Gastrocnemius medialis (tissue), 4 donors: ENCODE results near the gene PROSER2. TPM values are rescaled to one million over a fixed set of nuclear protein-coding genes. Genes with fewer than 3 reads are reported as not detected.

Experiments
- ATAC-seq, 2 donors: fragments of 150-250 bp; one replicate each; pipeline ENCODE4 v1.9.1; 2016
- DNase-seq, 2 donors: peaks; one replicate each; pipeline ENCODE4 v3.0.0-alpha.2; 2019
- H3K27ac ChIP-seq, 4 donors: fragments of 200-600 bp; sonication (generic); 1 replicate in 1 of 4; 2 replicates in 3 of 4; pipeline ENCODE4 v1.5.1; 2016 to 2018; ENCODE audit warnings: mild to moderate bottlenecking in 2 of 4, moderate library complexity in 1 of 4
- H3K27me3 ChIP-seq, 3 donors: fragments of 200-600 bp; sonication (generic) in 2 of 3; 1 replicate in 1 of 3; 2 replicates in 2 of 3; pipeline versions ENCODE4 v1.5.1 to v1.6.0; 2016 to 2019; ENCODE audit warnings: mild to moderate bottlenecking in 1 of 3, moderate library complexity in 1 of 3
- H3K36me3 ChIP-seq, 2 donors: fragments of 200-600 bp; sonication (generic) in 1 of 2; one replicate each; pipeline ENCODE4 v1.5.1; 2017 to 2018
- H3K4me1 ChIP-seq, 2 donors: fragments of 200-600 bp; sonication (generic) in 1 of 2; one replicate each; pipeline ENCODE4 v1.5.1; 2016 to 2017; ENCODE audit warnings: mild to moderate bottlenecking in 2 of 2
- H3K4me3 ChIP-seq, 4 donors: fragments of 200-600 bp; sonication (generic) in 3 of 4; 1 replicate in 1 of 4; 2 replicates in 3 of 4; pipeline ENCODE4 v1.5.1; 2016 to 2019; ENCODE audit warnings: mild to moderate bottlenecking in 2 of 4
- H3K9me3 ChIP-seq, 3 donors: fragments of 200-600 bp; sonication (generic) in 2 of 3; 1 replicate in 1 of 3; 2 replicates in 2 of 3; pipeline ENCODE4 v1.5.1; 2016 to 2019
- CTCF ChIP-seq, 5 experiments: fragments of 450-650 bp in 3 of 5; fragments of 200-600 bp in 2 of 5; sonication (generic) in 2 of 5; IDR thresholded peaks in 4 of 5; conservative IDR thresholded peaks in 1 of 5; 1 replicate in 4 of 5; 2 replicates in 1 of 5; pipeline ENCODE4 v1.5.1; 2016 to 2019; ENCODE audit warnings: antibody characterized with exemption in 5 of 5, mild to moderate bottlenecking in 3 of 5, moderate library complexity in 3 of 5
- POLR2A ChIP-seq, 2 donors: fragments of 450-650 bp; IDR thresholded peaks; one replicate each; pipeline ENCODE4 v1.6.1; 2017; ENCODE audit warnings: antibody characterized with exemption in 2 of 2, mild to moderate bottlenecking in 2 of 2, moderate library complexity in 2 of 2
- in situ Hi-C, 4 donors: fragments of 200-750 bp; cut with MboI; loops; one replicate each; pipeline versions ENCODE4 v1.15.0 to v1.8.0; 2017; ENCODE audit warnings: low sequenced_read_pairs in 4 of 4
- intact Hi-C: fragments of 100-400 bp; cut with DNase I; formaldehyde crosslinking; loops from one replicate; pipeline ENCODE4 v1.15.1; 2023; ENCODE audit warnings: low total_unique reads
- total RNA-seq, 4 donors: library from RNA; depleted of rRNA; stranded (reverse); fragments of >200 nt; gene quantifications; one replicate each; pipeline versions ENCODE4 v1.1.0 to v1.2.3, GENCODE V29; 2016

The PROSER2 gene
- total RNA-seq, 4 donors from 2014 or later = 0.88 to 3.4 (median 1.4) TPM

GRCh38 chr10:11805792-11806191, 17.4 kb upstream of the PROSER2 start:
- Histone ChIP-seq H3K36me3 (no peaks in the 10 kb centered on the region), H3K9me3 (no peaks in the 10 kb centered on the region), H3K4me3 (no peak overlapping the region), H3K27ac (no peak overlapping the region), H3K4me1 (no peaks in the 10 kb centered on the region), H3K27me3 (peaks cover 0 to 4% (median 3%) of the 10 kb centered on the region in 3 donors)
- in situ Hi-C loops = no loop called here
- intact Hi-C loops = no loop called here
- DNase-seq (no peak), ATAC-seq (no peak)
- TF ChIP-seq CTCF (IDR thresholded peaks at IDR 0.05 in 4 of 5, conservative IDR thresholded peaks at IDR 0.05 in 1 of 5) = no peak
- no peak for TF ChIP-seq POLR2A (IDR thresholded peaks at IDR 0.05)

- Histone ChIP-seq H3K4me3 (no peak overlapping the region), H3K27me3 (peaks cover 0 to 6% (median 4%) of the 10 kb centered on the region in 3 donors), H3K36me3 (no peaks in the 10 kb centered on the region), H3K4me1 (no peaks in the 10 kb centered on the region), H3K27ac (no peak overlapping the region), H3K9me3 (no peaks in the 10 kb centered on the region)
- in situ Hi-C loops = no loop called here
- intact Hi-C loops = no loop called here
- DNase-seq (no peak), ATAC-seq (no peak)
- TF ChIP-seq CTCF (IDR thresholded peaks at IDR 0.05 in 4 of 5, conservative IDR thresholded peaks at IDR 0.05 in 1 of 5) (no peak), POLR2A (IDR thresholded peaks at IDR 0.05) (no peak)
Measured at GRCh38 chr10:11806706-11807105, 16.4 kb upstream of the PROSER2 start.

- Histone ChIP-seq H3K4me1 (no peaks in the 10 kb centered on the region), H3K9me3 (no peaks in the 10 kb centered on the region), H3K4me3 (no peak overlapping the region), H3K27me3 (peaks cover 0 to 6% (median 4%) of the 10 kb centered on the region in 3 donors), H3K27ac (no peak overlapping the region), H3K36me3 (no peaks in the 10 kb centered on the region)
- in situ Hi-C loops (no loop called here), intact Hi-C loops (no loop called here)
- no peak for TF ChIP-seq CTCF (IDR thresholded peaks at IDR 0.05 in 4 of 5, conservative IDR thresholded peaks at IDR 0.05 in 1 of 5)
- TF ChIP-seq POLR2A (IDR thresholded peaks at IDR 0.05) = no peak
- ATAC-seq (no peak), DNase-seq (no peak)
Measured at GRCh38 chr10:11808808-11809207, 14.3 kb upstream of the PROSER2 start.

- no peak for TF ChIP-seq POLR2A (IDR thresholded peaks at IDR 0.05)
- TF ChIP-seq CTCF (IDR thresholded peaks at IDR 0.05 in 4 of 5, conservative IDR thresholded peaks at IDR 0.05 in 1 of 5) = no peak
- in situ Hi-C loops (no loop called here), intact Hi-C loops (no loop called here)
- Histone ChIP-seq H3K9me3 (no peaks in the 10 kb centered on the region), H3K4me1 (no peaks in the 10 kb centered on the region), H3K36me3 (no peaks in the 10 kb centered on the region), H3K4me3 (no peak overlapping the region), H3K27ac (no peak overlapping the region), H3K27me3 (peaks cover 0 to 6% (median 4%) of the 10 kb centered on the region in 3 donors)
- DNase-seq (no peak), ATAC-seq (no peak)
Measured at GRCh38 chr10:11810313-11810766, 12.8 kb upstream of the PROSER2 start.

GRCh38 chr10:11810973-11811372, 12.2 kb upstream of the PROSER2 start:
- ATAC-seq = no peak
- Histone ChIP-seq H3K27ac (no peak overlapping the region), H3K4me3 (no peak overlapping the region), H3K4me1 (no peaks in the 10 kb centered on the region), H3K27me3 (peaks cover 0 to 6% (median 4%) of the 10 kb centered on the region in 3 donors), H3K9me3 (no peaks in the 10 kb centered on the region), H3K36me3 (no peaks in the 10 kb centered on the region)
- DNase-seq = no peak
- intact Hi-C loops (no loop called here), in situ Hi-C loops (no loop called here)
- no peak for TF ChIP-seq CTCF (IDR thresholded peaks at IDR 0.05 in 4 of 5, conservative IDR thresholded peaks at IDR 0.05 in 1 of 5)
- no peak for TF ChIP-seq POLR2A (IDR thresholded peaks at IDR 0.05)
